Daoy (cell line): ENCODE data around the gene POLR1F. TPM values are rescaled to one million over a fixed set of nuclear protein-coding genes. Genes with fewer than 3 reads are reported as not detected.
"Not testable (repeated sequence)": the region's sequence is repeated elsewhere in the genome, so short reads cannot be mapped to it uniquely, and the experiment has no call there.

Experiments
- DNase-seq: peaks from one replicate; pipeline ENCODE4 v3.0.0-alpha.2; 2015; ENCODE audit warnings: low read depth
- total RNA-seq: library from RNA; depleted of rRNA; stranded (reverse); fragments of >200 nt; shearing (Covaris generic); gene quantifications from 2 replicates; pipeline ENCODE4 v1.2.3, GENCODE V29; 2014; rRNA removed

POLR1F gene, protein sequence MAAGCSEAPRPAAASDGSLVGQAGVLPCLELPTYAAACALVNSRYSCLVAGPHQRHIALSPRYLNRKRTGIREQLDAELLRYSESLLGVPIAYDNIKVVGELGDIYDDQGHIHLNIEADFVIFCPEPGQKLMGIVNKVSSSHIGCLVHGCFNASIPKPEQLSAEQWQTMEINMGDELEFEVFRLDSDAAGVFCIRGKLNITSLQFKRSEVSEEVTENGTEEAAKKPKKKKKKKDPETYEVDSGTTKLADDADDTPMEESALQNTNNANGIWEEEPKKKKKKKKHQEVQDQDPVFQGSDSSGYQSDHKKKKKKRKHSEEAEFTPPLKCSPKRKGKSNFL
- total RNA-seq: 50.9 and 61.2 TPM in 2 replicates

DNA sequence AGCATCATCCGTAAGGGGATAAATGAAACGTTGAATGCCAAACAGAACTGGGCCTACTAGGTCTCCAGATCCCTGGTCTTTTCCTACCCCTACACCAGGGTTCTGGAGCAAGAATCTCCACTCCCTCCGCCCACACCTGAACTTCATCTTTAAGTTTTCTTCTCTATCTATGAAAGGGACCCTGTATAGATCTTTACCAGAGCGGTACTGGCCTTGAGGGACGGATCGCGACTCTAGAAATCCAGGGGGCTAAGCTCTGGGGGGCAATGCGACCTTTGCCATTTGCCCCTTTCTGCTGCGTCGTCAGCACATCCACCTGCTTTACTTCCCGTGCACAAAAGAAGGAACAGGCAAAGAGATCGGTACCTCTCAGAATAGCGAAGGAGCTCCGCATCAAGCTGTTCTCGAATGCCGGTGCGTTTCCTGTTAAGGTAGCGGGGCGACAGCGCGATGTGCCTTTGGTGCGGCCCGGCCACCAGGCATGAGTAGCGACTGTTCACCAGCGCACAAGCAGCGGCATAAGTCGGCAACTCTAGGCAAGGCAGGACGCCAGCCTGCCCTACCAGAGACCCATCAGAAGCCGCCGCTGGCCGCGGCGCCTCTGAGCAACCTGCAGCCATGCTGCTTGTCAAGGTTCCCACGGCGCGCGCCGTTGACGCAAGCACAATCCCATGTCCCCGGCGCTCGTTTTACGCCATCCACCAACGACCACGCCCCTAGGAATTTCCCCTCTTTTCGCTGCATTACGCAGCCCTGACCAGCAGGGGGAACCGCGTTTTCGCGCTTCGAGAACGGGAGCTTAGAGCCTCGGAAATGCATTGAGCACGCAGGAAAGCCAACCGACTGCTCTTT lies at the start of gene POLR1F:
Gene POLR1F (minus strand): TSS at position 641 of the 852 bp plus-strand sequence. CDS start 21 bp downstream, at position 620.
- peak; percentile 99 for DNase-seq

DNA sequence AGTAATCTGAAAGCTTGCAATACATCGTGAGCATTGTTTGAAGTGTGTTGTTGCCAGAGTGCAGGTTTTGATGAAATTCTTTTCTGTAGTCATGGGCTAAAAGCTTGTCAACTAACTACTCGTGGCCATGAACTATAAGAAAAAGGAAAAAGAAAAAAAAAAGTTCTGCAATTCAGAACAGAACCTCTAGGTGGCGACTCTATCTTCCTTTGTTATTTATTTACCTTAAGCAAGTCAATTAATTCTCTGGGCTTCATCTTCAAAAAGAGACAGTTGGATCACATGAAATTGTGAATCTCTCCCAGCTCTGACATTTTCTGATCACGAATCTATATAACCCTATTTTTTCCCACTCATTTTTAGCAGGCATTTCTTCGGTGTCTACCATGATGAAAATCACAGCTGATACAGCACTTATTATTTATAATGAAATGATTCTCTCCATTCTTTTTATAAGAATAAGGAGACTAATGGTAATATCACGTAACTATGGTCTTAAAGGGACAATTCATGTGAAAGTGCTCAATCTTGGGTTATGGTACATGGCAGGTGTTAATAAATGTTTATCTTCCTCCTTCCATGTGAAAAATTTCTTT lies 45.8 kb upstream of the POLR1F start:
- DNase-seq: peak; percentile 25

DNA sequence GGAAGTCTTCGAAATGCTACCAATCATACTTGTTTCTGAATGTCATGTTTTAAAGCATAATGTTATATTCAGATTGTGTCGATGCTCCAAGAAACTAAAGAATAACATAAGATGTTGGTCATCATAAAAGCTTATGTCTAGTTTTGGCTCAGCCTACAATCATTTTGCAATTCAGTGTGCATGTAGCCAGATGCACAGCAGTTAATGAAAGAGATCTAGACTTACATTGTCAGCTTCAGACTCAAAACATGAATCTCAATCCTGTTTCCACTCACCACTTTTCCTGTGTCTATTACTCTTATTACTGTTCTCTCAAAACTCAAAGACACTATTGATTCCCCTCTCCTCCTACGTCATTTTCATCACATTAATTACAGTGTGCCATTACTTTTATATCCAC lies 43.2 kb upstream of the POLR1F start:
- DNase-seq: no peak

DNA sequence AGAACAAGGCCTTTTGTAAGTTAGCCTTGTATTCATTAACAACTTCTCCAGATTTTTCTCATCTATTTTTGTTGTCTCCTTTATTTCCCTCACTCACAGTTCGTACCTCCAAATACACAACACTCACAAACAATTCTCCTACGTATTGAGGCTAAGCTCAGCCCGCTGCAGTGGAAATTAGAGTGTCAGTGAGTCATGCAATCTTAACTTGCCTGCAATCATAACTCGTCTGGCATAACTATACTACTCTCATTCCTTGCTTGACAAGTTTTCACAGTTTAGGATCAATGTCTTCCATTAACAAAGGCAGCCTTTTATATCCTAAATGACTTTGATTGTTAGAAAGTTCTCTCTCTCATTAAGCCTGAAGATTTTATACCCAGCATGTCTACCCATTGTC lies 40.8 kb upstream of the POLR1F start:
- DNase-seq: peak; percentile 39

DNA sequence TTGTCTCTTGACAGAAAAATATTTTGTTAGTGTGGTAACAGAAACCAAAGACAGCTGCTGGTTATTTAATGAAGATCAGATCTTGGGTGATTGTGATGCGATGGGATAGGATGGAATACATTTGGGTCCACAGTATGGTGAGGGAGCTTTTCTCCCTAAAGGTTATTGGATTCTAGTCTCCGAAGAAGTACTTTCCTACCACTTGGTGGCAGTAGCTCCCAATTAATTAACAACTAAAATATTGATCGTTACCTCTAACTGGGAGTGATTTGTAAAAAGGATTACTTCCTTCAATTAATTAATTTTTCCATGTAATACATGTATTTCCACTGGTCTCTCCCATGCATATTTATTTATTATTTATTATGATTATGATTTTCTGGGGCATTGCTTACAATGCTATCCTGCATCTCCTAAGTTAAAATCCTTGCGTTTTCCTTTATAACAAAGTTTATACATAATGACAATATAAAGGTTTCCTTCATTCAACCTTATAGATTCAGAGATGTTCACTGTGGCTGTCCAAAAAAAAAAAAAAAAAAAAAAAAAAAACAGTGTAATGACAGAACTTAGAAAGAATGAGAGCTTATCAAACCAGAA lies 39.0 kb upstream of the POLR1F start:
- DNase-seq: peak; percentile 54

DNA sequence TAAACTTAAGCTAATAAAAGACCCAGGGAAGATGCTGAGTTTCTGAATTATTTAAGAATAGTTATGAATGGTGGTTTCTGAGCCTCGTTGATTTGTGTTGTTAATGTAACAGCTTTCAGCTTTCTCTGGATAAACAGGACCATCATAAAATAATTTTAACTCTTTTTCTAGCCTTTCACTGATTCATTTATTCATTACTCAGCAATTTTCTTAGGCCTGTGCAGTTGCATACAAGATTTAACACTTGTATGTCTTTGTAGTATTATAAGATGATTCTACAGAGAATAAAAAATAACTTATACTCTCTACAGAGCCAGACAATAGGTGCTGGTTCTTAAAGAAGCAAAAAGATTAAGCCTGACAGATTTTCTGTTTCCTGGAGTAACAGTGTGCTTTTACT lies 35.2 kb upstream of the POLR1F start:
- DNase-seq: no peak

DNA sequence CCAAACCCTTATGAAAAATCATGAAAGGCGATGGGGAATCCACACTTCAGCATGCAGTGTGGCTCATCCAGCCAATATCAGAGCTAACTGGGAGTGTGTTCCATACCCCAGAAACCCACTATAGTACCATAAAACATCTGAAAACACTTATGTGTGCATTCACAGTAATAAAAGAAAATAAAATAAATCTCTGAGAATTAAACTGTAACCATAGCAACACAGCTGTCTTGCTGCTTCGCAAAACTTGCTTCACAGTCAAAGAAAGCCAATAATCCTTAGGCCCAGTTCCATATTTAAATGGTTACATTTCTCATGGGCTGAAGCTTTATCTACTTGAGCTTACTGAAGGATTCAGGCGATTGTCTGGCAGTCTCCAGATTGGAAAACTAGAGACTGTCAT lies 19.9 kb upstream of the POLR1F start:
- no peak for DNase-seq

DNA sequence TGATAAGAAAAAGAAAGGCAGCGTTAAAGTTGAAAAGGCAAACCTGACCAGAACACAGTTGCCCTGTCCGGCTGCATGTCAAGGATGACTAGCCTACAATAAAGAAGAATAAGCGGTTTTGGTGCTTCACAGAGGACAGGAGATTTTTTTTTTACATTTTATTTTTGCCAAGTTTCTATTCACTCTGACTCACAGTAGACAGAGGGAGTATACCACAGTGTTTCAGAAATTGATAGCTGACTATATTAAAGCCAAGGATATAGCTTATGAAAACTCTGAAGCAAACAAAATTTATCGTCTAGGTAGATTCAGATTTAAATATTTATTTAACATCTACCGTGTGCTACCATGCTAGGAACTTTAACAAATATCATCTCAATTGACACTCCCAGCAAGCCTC lies 16.9 kb upstream of the POLR1F start:
- no peak for DNase-seq

DNA sequence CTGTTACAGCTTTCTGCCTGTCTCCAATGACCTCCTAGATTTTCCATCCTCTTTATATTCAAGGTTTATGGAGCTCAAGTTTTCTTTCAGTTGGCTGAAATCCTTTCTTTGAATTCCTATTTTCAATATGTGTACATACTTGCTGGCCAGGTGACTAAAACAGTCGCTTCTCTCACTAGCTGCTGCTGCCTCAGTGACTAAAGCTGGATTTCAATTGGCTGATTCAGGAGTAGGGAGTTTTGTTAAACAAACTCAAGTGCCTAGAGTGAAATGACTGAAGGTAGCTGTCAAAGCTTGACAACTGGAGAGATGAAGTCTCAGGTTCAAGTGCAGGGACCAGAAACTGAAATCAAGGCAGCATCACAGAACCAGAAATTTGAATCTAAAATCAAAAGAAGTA lies 6.7 kb upstream of the POLR1F start:
- DNase-seq: no peak

DNA sequence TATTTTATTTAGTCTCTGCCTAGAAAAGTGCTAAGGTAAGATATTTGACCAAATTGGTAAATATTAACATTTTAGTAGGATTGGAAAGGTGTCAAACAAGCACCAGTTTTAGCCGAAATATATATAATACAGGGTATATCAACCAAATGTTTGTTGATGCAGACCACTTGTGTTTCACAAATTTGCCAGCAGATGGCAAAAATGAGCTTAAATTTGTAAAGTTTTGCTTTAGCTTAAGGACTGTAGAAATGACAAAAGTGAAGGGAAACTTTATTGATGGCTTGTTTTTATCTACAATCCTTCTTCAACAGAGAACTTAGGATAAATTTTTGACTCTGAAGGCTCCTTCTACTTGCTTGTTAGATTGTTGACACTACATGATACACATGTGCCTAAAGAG lies 4.8 kb upstream of the POLR1F start:
- DNase-seq: peak; percentile 47

DNA sequence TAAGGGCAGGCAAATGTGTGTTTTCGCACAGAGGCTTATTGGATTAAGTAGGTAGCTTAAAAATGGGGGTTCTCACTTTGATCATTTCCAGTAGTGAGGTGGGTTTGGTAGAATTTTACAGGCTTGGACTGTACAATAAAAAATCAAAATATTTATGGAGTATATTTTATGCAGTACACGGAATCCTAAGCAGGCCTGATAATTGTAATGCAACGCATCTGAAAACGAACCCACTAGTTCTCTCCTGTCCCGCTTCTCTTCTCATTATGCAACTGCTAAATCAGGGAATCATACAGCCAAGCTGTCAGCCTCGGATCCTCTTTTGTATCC lies 377 bp upstream of the POLR1F start:
- no peak for DNase-seq

DNA sequence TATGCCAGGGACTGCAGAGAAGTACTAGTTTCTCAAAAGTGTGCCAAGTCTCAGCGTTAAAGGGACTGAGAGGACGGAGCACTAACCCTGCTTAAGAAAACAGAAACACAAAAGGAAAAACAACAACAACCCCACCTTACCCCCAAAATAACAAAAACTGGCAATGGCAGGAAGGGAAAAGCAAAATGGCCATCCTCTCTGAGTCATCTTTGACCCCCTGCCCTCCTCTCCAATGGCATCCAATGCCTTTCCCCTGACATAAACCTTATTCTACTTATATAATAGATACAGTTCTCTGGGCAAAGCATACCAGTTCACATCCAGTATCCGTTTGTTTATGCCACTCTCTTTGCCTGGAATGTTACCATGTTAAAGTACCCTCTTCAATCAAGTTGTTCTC lies 1.6 kb downstream of the POLR1F start:
- peak; percentile 53 for DNase-seq

DNA sequence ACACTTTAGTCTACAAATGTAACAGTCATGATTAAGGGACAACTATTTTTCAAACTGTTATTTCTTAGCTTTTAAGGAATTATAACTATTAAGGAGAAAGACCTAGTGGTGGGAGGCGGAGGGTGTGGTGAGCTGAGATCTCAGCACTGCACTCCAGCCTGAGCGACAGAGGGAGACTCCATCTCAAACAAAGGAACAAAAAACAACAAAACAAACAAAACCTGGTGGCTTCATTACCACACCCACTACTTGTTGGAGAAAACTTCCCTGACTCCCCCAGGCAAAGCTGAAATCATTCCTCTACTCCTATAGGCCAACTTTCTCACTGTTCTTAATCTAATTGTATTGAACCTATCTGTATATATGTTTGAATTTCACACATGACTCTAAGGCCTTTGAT lies 3.2 kb downstream of the POLR1F start:
- DNase-seq: no peak

DNA sequence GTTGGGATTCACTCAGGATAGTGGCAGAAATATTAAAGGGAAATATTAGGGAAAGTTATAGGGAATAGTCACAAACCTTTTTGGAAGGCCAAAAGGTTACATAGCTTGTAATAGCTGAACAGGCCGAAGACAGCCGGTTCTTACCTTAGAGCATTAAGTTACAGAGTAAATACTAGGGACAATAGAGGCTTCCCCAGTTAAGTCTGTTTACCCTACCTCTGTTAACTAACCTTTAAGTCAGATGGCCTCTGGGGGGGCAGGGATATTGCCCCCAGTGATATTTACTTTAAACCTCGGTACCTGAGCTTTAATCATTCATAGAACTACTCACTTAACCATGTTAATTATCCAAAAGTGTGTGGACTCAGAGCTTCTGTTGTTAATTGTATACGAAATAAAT lies 7.4 kb downstream of the POLR1F start:
- no peak for DNase-seq

DNA sequence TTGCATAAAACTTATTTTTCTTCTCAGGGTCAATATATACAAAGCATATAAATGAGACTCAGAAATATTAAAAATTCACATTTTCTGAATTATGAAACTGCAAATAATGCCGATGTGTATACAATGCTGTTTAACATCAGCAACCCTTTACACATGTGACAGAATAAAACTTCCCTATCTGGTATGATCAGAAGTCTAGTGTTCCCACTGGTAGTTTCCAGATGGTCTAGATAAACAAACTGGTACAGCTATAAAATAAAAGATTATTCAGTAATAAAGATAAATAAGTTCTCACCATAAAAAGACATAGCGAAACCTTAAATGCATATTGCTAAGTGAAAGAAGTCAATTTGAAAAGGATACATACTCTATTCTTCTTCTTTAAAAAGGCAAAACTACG lies 7.9 kb downstream of the POLR1F start:
- no peak for DNase-seq

DNA sequence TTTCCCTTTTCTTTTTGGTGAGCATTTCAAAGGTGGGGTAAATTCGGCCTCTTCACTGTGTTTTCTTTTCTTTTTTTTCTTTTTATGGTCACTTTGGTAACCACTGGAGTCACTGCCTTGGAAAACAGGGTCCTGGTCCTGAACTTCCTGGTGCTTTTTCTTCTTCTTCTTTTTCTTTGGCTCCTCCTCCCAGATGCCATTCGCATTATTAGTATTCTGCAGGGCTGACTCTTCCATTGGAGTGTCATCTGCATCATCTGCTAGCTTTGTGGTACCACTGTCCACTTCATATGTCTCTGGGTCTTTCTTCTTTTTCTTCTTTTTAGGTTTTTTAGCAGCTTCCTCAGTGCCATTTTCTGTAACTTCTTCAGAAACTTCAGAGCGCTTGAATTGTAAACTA lies 10.5 kb downstream of the POLR1F start:
- no peak for DNase-seq

DNA sequence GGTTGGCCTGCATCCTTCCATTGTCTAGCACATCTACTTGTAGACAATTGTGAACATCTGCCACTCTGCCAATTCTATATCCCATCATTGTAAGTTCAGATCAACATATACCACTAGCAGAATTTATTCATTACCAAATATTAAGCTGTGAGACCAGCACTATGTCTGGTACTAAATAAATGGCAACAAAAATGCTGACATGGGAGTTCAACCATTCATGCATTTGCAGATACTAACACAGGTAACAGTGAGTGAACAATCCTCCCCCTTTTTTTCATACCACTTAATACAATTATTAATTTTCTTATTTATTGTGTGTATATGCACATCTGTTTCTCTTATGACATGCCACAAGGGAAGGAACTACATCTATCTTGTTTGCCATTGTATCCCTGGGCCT lies 11.9 kb downstream of the POLR1F start:
- DNase-seq: no peak

DNA sequence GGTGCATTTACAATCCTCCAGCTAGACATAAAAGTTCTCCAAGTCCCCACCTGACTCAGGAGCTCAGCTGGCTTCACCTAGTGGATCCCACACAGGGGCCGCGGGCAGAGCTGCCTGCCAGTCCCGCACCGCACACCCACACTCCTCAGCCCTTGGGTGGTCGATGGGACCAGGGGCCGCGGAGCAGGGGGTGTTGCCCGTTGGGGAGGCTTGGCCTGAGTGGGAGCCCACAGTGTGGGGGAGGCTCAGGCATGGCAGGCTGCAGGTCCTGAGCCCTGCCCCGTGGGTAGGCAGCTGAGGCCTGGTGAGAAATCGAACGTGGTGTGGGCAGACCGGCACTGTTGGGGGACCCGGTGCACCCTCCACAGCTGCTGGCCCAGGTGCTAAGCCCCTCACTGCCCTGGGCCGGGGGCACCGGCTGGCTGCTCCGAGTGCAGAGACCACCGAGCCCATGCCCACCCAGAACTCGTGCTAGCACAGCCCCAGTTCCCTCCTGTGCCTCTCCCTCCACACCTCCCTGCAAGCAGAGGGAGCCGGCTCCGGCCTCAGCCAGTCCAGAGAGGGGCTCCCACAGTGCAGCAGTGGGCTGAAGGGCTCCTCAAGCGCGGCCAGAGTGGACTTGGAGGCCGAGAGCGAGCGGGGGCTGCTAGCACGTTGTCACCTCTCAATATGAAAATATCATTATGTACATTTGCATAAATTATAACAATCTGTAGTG lies 16.6 kb downstream of the POLR1F start:
- DNase-seq: no peak

DNA sequence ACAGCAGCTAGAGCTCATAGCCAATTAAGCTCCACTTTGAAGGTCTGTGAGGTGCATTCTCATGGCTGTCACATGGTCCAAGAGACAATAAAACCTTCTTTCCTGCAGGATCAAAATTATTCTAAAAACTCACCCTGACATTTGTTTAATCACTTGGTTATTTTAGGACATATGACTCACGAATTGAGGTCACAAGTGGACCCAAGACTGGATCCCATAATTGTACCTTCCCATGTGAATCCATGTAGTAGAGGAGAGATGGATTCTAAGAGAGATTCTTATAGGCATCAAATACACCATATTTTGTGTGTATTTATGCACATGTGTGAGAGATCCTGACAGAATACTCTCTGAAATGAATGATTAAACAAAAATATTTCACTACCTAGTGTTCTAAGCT lies 18.1 kb downstream of the POLR1F start:
- no peak for DNase-seq

DNA sequence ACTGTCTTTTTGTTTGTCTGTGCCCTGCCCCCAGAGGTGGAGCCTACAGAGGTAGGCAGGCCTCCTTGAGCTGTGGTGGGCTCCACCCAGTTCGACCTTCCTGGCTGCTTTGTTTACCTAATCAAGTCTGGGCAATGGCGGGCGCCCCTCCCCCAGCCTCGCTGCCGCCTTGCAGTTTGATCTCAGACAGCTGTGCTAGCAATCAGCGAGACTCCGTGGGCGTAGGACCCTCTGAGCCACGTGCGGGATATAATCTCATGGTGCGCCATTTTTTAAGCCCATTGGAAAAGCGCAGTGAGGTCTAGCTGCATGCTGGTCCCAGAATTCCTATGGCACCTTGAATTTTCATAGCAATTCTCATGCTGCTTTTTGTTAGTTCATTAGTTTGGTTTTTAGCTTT lies 19.7 kb downstream of the POLR1F start:
- DNase-seq: not testable (repeated sequence)

DNA sequence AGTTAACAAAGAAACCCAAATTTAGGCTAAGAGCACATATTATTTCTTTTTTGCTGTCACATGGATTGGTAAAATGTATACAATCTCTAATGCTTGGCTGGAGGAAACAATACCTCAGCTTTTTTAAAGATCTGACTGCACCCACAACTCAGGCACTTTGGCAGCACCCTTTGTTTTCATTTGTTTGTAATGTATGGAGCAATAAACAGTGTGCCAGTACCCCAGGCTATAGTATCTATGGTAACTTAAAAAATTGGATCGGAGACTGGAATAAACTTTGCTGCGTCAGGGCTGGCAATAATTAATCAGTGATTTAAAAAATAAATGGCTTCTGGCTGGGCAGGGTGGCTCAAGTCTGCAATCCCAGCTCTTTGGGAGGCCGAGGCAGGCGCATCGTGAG lies 27.2 kb downstream of the POLR1F start:
- DNase-seq: no peak

DNA sequence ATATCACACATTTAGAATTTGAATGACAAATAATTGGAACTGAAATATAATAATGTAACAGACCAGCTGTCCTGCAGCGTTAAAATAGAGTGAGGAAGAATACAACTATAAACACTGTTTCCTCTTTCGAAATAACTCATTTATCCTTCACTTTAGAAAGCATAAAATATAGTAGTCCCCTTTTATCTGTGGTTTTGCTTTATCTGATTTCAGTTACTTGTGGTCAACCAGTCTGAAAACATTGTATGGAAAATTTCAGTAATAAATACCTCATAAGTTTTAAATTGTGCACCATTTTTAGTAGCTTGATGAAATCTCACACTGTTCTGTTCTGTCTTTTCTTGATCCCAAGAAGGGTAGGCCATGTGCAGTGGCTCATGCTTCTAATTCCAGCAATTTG lies 31.7 kb downstream of the POLR1F start:
- no peak for DNase-seq
